Mammary epithelial cell (primary cell): Measurements from ENCODE around the gene TRIM17.

ENCODE experiments used
- EZH2 ChIP-seq: IDR thresholded peaks from 2 replicates; pipeline ENCODE4 v1.6.1; 2012; ENCODE audit warnings: low read length, inconsistent platforms, borderline replicate concordance
- TF ChIP-seq, protein P1 (sequence below), 2 donors: IDR thresholded peaks in 1 of 2; conservative IDR thresholded peaks in 1 of 2; 2 replicates each; pipeline ENCODE4 v1.5.1; 2011 to 2012; ENCODE audit warnings: inconsistent platforms in 2 of 2, low read length in 2 of 2, mild to moderate bottlenecking in 2 of 2, control low read depth in 1 of 2, low read depth in 1 of 2; ENCODE audit not compliant: insufficient read depth in 1 of 2; ENCODE audit errors: extremely low read depth in 1 of 2

DNA sequence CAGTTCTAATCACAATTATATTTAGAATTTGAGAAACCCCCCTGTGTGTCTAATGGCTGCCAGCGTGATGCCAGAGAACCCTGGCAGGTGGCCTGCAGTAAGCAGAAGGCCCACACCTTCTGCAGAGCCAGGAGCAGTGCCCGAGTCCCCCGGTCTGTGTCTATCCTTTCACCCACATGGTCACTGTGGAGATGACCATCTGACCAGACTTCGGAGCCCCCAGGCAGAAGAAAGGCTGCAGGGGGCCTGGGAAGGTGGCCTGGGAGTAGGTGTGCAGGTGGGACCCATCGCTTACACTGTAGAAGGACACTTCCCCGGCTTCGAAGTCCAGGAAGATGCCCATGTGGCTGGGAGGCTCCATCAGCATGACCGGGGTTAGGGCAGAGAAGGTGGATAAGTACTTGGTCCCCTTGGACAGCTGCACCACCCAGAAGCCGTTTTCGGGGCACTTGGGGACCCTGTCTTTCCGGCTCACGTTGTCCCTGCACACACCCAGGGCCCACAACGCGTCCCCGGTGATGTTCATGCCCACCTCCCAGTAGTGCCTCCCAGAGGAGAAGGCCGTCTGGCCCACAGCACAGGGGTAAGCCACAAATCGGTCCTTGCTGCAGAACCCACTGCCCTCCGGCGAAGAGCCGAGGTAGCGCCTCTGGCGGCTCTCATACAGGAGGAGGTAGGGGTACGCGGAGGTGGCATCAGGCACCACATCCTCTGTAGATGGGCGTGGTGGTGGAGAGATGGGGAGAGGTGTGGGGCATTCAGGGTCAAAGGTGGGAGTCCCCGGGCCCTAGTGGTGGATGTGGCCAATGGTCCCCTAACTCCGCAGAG, 8.4 kb downstream of the TRIM17 start:
- TF ChIP-seq, protein P1, sequence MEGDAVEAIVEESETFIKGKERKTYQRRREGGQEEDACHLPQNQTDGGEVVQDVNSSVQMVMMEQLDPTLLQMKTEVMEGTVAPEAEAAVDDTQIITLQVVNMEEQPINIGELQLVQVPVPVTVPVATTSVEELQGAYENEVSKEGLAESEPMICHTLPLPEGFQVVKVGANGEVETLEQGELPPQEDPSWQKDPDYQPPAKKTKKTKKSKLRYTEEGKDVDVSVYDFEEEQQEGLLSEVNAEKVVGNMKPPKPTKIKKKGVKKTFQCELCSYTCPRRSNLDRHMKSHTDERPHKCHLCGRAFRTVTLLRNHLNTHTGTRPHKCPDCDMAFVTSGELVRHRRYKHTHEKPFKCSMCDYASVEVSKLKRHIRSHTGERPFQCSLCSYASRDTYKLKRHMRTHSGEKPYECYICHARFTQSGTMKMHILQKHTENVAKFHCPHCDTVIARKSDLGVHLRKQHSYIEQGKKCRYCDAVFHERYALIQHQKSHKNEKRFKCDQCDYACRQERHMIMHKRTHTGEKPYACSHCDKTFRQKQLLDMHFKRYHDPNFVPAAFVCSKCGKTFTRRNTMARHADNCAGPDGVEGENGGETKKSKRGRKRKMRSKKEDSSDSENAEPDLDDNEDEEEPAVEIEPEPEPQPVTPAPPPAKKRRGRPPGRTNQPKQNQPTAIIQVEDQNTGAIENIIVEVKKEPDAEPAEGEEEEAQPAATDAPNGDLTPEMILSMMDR (conservative IDR thresholded peaks at IDR 0.05 in 1 of 2, IDR thresholded peaks at IDR 0.05 in 1 of 2; ENCODE audit: extremely low read depth in 1 of 2, insufficient read depth in 1 of 2, low read depth in 1 of 2, low read length in 2 of 2): no peak
- TF ChIP-seq EZH2: no peak
